ENCODE results near the gene ARPC1A. TPM values are rescaled to one million over a fixed set of nuclear protein-coding genes. Genes with fewer than 3 reads are reported as not detected.

The ARPC1A gene
- polyA plus RNA-seq, 1 of the 3 experiments (the other 2 are of a cell fraction) = 306 TPM

DNA sequence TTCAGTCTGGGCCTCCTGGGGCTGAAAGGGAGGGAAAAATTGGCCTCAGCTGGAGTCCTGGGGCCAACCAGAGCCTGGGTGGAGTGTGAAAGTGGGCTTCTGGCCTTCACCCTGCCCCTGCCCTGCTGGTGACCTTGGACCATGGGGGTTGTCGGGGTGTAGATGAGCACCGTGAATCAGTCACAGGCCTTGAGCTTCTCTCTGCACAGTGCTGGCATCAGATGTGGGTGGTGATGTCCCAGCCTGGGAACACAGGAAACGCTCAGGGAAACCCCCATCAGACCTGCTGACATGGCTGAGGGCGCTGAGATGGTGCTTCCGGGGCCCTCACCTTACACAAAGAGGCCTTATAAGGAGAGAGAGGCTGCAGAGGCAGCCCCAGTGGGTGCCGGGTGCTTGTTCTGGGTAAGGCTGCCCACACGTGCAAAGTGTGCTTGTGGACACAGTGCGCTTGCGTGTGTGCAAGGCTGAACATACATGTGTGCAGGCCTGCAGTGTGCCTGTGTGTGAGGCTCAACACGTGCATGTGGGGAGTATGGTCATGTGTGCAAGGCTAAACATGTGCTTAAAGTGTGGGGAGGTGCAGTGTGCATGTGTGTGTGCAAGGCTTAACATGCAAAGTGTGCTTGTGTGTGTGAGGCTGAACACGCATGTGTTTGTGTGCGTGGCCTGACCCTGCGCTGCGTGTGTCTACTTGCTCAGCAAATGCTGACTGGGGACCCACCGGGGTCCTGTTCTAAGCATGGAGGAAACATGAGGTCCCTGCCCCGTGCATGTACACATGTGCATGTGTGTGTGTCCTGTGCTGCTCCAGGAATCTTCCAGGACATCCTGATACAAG is 55.3 kb downstream of the ARPC1A start:
- TF ChIP-seq POLR2AphosphoS5 (IDR thresholded peaks at IDR 0.05; ENCODE audit: low read depth, low read length) = 0 out of 2 replicates have a peak, but pooled peaks have one; percentile 9
- TF ChIP-seq, protein P1, sequence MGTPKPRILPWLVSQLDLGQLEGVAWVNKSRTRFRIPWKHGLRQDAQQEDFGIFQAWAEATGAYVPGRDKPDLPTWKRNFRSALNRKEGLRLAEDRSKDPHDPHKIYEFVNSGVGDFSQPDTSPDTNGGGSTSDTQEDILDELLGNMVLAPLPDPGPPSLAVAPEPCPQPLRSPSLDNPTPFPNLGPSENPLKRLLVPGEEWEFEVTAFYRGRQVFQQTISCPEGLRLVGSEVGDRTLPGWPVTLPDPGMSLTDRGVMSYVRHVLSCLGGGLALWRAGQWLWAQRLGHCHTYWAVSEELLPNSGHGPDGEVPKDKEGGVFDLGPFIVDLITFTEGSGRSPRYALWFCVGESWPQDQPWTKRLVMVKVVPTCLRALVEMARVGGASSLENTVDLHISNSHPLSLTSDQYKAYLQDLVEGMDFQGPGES (IDR thresholded peaks at IDR 0.05; ENCODE audit: low read depth, low read length) = no peak
- Histone ChIP-seq H4K20me1 (ENCODE audit: insufficient read depth) (peaks cover 87% of the 10 kb centered on the region), H3K36me3 (replicated peaks in 1 of 2; ENCODE audit: control insufficient read depth in 1 of 2, insufficient read depth in 2 of 2, low read length in 1 of 2) (peaks cover 3 to 44% of the 10 kb centered on the region in 2 experiments), H3K9ac (no peak overlapping the region), H3K4me1 (ENCODE audit: control insufficient read depth in 1 of 2, insufficient read depth in 2 of 2, low read depth in 1 of 2, low read length in 1 of 2) (peaks cover 17 to 27% of the 10 kb centered on the region in 2 experiments; a peak in 2 of 4 replicates), H3K9me3 (no peaks in the 10 kb centered on the region), H3K4me2 (no peak overlapping the region), H3K9me2 (no peaks in the 10 kb centered on the region), H2AFZ (ENCODE audit: low read depth) (no peak overlapping the region), H3K27me3 (ENCODE audit: insufficient read depth) (no peaks in the 10 kb centered on the region), H3K79me2 (ENCODE audit: insufficient read depth) (peaks cover 94% of the 10 kb centered on the region), H3K4me3 (ENCODE audit: low read depth in 2 of 2, low read length in 1 of 2) (no peak overlapping the region), H3F3A (replicated peaks; ENCODE audit: insufficient read depth) (peaks cover 21% of the 10 kb centered on the region), H3K27ac (ENCODE audit: low read depth in 2 of 2, low read length in 1 of 2) (peak overlapping the region in 1 of 2 experiments; percentile 57; a peak in 1 of 4 replicates)
- 95% methylated on average over 14 of the region's 16 CpGs for WGBS (ENCODE audit: low lambda C conversion rate)
- ChIA-PET CTCF (no interaction called here), POLR2A (no interaction called here)
- DNase-seq = peak; percentile 30

DNA sequence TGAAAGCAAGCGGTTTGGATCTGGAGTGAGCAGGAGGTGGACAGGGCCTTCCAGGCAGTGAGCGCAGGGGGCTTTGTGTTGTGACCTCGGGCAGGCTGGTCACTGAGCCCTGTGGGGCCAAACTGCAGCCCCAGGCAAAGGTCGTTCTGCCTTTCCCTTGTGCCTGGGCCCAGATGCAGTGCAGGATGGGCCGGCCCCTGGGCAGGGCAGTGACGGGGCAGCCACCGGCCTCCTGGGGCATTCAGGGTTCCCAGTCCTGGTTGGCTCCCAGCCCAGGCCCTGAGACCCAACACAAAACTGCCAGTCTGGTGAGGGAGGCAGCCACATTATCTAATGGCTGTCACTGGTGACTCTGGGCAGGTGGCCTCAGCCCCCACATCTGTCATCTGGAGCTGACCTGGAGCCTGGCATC is 56.0 kb downstream of the ARPC1A start:
- peaks cover 81% of the 10 kb centered on the region for H4K20me1 ChIP-seq (ENCODE audit: insufficient read depth)
- peak; percentile 71 for DNase-seq
- H3F3A ChIP-seq (replicated peaks; ENCODE audit: insufficient read depth) = peaks cover 17% of the 10 kb centered on the region
- peaks cover 7 to 44% of the 10 kb centered on the region in 2 experiments for H3K36me3 ChIP-seq (replicated peaks in 1 of 2; ENCODE audit: control insufficient read depth in 1 of 2, insufficient read depth in 2 of 2, low read length in 1 of 2)
- no peak overlapping the region for H3K4me2 ChIP-seq
- peaks cover 15 to 27% of the 10 kb centered on the region in 2 experiments; a peak in 2 of 4 replicates for H3K4me1 ChIP-seq (ENCODE audit: control insufficient read depth in 1 of 2, insufficient read depth in 2 of 2, low read depth in 1 of 2, low read length in 1 of 2)
- H3K4me3 ChIP-seq (ENCODE audit: low read depth in 2 of 2, low read length in 1 of 2) = no peak overlapping the region
- ChIA-PET POLR2A (interaction anchor here (0.6 kb wide), 1 partner anchor 11 kb away, joined by 5 read pairs; no protein-coding TSS in a partner anchor), CTCF (no interaction called here)
- TF ChIP-seq, protein P1 (IDR thresholded peaks at IDR 0.05; ENCODE audit: low read depth, low read length) = no peak
- peak; percentile 47 for TF ChIP-seq CHD2 (IDR thresholded peaks at IDR 0.05; ENCODE audit: low read length, partially characterized antibody)
- TF ChIP-seq EP300 (IDR thresholded peaks at IDR 0.05; ENCODE audit: borderline replicate concordance in 1 of 2, low read depth in 1 of 2, low read length in 1 of 2) = peak in 1 of 2 experiments; percentile 68; a peak in 2 of 4 replicates
- TF ChIP-seq GATA2 (CRISPR knock-in tag; IDR thresholded peaks at IDR 0.05) = peak; percentile 44; the same call in 1 of the 2 replicates
- TF ChIP-seq MXI1 (IDR thresholded peaks at IDR 0.05; ENCODE audit: low read depth, low read length) = peak; percentile 72
- no peaks in the 10 kb centered on the region for H3K9me3 ChIP-seq
- H3K27me3 ChIP-seq (ENCODE audit: insufficient read depth) = no peaks in the 10 kb centered on the region
- H3K27ac ChIP-seq (ENCODE audit: low read depth in 2 of 2, low read length in 1 of 2) = peak overlapping the region in 1 of 2 experiments; percentile 57; a peak in 1 of 4 replicates
- H2AFZ ChIP-seq (ENCODE audit: low read depth) = no peak overlapping the region
- WGBS (ENCODE audit: low lambda C conversion rate) = 67% methylated on average over 2 of the region's 7 CpGs
- H3K9ac ChIP-seq = no peak overlapping the region
- peaks cover 88% of the 10 kb centered on the region for H3K79me2 ChIP-seq (ENCODE audit: insufficient read depth)
- H3K9me2 ChIP-seq = no peaks in the 10 kb centered on the region

Data from SK-N-SH (cell line).